Activated naive CD8-positive, alpha-beta T cell treated with anti-CD3 and anti-CD28 coated beads, Interleukin-2, amount 10 ng/mL, durations not matched to agents 7 days and 5 days (primary cell): ENCODE results near the gene HACE1. TPM values are rescaled to one million over a fixed set of nuclear protein-coding genes. Genes with fewer than 3 reads are reported as not detected.

ENCODE experiments used
- ATAC-seq: fragments of 150-1000 bp; cut with Tn5 transposase; one replicate; pipeline ENCODE4 v1.10.0; 2021; ENCODE audit warnings: low read depth, moderate library complexity
- POLR2A ChIA-PET: fragments of 350-600 bp; sonication (Branson Sonifier 250); formaldehyde crosslinking; loops from one replicate; lab custom pipeline; 2021; ENCODE audit warnings: antibody characterized with exemption; lab: Charles Lee
- DNase-seq: peaks from one replicate; pipeline ENCODE4 v3.0.0; 2021
- H3K27ac Mint-ChIP-seq: one replicate; pipeline ENCODE4 v1.8.0; 2022; ENCODE audit warnings: mild to moderate bottlenecking, mixed read lengths
- H3K27me3 Mint-ChIP-seq: one replicate; pipeline ENCODE4 v1.8.0; 2022; ENCODE audit warnings: mild to moderate bottlenecking, moderate library complexity, mixed read lengths
- H3K36me3 Mint-ChIP-seq: one replicate; pipeline ENCODE4 v1.8.0; 2021; ENCODE audit warnings: mild to moderate bottlenecking, mixed read lengths
- H3K4me1 Mint-ChIP-seq: one replicate; pipeline ENCODE4 v1.8.0; 2021; ENCODE audit warnings: mixed read lengths
- H3K4me3 Mint-ChIP-seq: one replicate; pipeline ENCODE4 v1.8.0; 2022; ENCODE audit warnings: mild to moderate bottlenecking, moderate library complexity, mixed read lengths
- H3K9me3 Mint-ChIP-seq: one replicate; pipeline ENCODE4 v1.8.0; 2021; ENCODE audit warnings: mixed read lengths
- total RNA-seq, 2 experiments: library from RNA; stranded (reverse); gene quantifications; one replicate each; pipeline ENCODE4 v1.2.3, GENCODE V29; 2021

HACE1 gene
- total RNA-seq, 2 experiments from 2014 or later, result 19.3 to 20.5 TPM

DNA sequence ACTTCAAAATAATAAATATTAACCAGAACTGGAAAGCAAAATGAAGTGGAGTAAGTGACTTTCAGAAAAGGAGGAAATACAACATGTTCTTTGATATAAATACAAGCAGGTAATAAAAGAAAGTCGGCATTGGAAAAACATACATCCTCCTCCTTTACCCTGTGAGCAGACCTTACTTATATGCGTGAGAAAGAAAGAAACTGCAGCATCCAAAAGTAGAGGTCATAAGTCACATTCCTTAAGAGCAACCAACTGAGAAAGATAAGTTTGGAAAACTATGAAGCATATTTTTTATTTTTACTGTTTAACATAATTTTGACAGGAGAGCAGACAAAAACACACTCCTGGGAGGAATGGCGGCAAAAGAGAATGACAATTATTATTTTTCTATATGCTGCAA lies 155.5 kb downstream of the HACE1 start:
- ATAC-seq (no peak), DNase-seq (no peak)
- POLR2A ChIA-PET, result no interaction called here
- Mint-ChIP-seq H3K27me3 (no peaks in the 10 kb centered on the region), H3K4me3 (no peak overlapping the region), H3K4me1 (peaks cover 25% of the 10 kb centered on the region), H3K27ac (no peak overlapping the region), H3K9me3 (peaks cover 3% of the 10 kb centered on the region), H3K36me3 (peaks cover 12% of the 10 kb centered on the region)

DNA sequence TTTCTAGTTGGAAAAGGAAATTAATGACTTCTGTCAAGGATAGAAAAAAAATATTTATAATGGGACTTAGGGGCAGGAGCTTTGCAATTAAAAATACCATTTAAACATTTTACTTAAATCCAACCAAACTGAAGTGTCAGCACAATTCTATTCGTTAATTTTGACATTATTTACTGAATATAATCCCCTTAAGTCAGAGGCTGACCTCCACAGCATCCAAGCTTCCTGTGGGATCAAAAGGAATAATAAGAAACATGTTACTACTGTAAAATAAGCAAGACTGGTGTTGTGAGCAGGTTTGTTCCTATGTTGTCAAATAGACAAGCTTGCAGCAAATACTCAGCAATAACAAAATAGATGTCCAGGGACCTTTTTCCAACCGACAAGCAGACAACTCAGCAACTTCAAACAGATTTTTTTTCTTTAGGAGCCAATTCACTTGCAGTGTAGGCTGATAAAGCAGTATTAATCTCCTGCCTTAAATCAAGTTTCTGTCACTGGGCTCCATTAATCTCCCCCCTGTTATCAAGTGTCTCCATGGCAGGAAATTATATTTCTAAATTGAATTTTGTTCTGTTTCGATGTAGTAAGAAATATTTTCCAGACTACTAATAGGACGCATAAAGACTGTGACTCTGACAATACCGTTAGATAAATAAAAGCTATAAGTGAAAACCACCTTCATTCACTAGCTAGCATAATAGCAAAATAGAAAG lies 157.4 kb downstream of the HACE1 start:
- POLR2A ChIA-PET, result no interaction called here

DNA sequence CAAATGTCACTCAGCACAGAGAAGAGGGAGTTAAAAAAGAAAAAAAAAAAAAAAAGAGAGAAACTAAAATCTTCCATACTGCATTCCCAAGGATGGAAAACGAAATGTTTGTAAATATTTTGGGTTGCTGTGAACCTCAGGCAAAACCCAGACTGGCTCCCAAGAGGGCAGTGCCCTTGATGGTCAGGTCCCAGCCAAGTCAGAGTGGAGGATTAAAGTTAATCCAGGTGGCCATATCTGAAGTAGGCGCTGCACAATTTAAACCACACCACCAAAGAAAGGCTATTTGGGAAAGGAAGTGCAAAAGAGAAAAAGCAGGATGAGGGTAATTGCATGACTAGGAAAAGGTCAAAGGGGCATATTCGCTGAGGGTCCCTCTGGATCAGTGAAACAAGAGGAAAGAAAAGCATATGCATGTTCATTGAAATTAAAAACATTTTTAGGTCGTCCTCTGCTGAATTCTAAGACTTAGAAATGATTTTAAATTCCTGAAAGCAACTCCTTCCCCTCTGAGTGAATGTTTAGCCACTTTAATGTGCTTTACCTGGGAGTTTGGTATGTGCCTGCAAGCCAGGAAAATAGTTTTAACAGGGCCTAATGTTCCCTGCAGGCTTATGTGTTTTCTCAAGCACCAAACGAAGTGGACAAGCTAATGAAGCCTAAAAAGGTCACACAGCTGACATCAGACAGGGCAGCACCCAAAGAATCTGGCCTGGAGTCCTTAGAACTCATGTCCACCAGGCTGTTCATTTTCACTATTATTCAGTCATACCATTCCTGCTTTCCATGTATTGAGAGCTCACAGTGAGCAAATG lies 159.1 kb downstream of the HACE1 start:
- H3K27me3 Mint-ChIP-seq, result peaks cover 2% of the 10 kb centered on the region
- DNase-seq (no peak), ATAC-seq (no peak)
- H3K9me3 Mint-ChIP-seq, result peaks cover 2% of the 10 kb centered on the region
- POLR2A ChIA-PET, result no interaction called here
- H3K4me1 Mint-ChIP-seq, result peaks cover 20% of the 10 kb centered on the region
- H3K4me3 Mint-ChIP-seq, result no peak overlapping the region
- no peaks in the 10 kb centered on the region for H3K36me3 Mint-ChIP-seq
- H3K27ac Mint-ChIP-seq, result no peak overlapping the region

More for the DNA sequence above, 157.4 kb downstream of the HACE1 start:
- peaks cover 3% of the 10 kb centered on the region for H3K9me3 Mint-ChIP-seq
- H3K27ac Mint-ChIP-seq, result no peak overlapping the region
- peaks cover 2% of the 10 kb centered on the region for H3K27me3 Mint-ChIP-seq
- H3K36me3 Mint-ChIP-seq, result peaks cover 7% of the 10 kb centered on the region
- H3K4me1 Mint-ChIP-seq, result peaks cover 25% of the 10 kb centered on the region
- ATAC-seq (no peak), DNase-seq (no peak)
- H3K4me3 Mint-ChIP-seq, result no peak overlapping the region

- Mint-ChIP-seq H3K9me3 (peaks cover 2% of the 10 kb centered on the region), H3K36me3 (no peaks in the 10 kb centered on the region), H3K27me3 (peaks cover 2% of the 10 kb centered on the region), H3K27ac (no peak overlapping the region), H3K4me3 (no peak overlapping the region), H3K4me1 (peaks cover 12% of the 10 kb centered on the region)
- DNase-seq (no peak), ATAC-seq (no peak)
- POLR2A ChIA-PET, result no interaction called here
Observed at GRCh38 chr6:104699593-104700329, 160.0 kb downstream of the HACE1 start.

DNA sequence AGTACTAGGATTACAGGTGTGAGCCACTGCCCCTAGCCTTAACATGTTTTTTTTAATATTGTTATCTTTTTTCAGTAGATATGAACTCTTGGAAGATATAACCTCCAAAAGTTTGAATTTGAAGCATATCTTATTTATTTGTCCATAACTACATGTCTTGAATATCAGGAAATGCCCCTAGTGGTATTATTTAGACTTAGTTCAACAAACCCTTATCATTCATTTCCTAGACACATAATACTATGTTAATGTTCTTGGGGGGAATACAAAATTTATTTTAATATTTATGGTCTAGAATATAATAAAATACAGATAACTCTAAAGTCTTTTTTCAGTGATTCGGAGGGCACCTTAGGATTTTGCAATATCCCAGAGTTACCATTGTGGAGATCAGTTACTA lies 160.7 kb downstream of the HACE1 start:
- no peak for DNase-seq
- POLR2A ChIA-PET, result no interaction called here
- Mint-ChIP-seq H3K27me3 (peaks cover 2% of the 10 kb centered on the region), H3K4me1 (peaks cover 4% of the 10 kb centered on the region), H3K36me3 (no peaks in the 10 kb centered on the region), H3K27ac (no peak overlapping the region), H3K9me3 (peaks cover 2% of the 10 kb centered on the region), H3K4me3 (no peak overlapping the region)
- ATAC-seq, result no peak

- no peak overlapping the region for H3K27ac Mint-ChIP-seq
Observed at GRCh38 chr6:104692008-104692407, 167.7 kb downstream of the HACE1 start.

GRCh38 chr6:104689551-104690205 lies 170.0 kb downstream of the HACE1 start:
- no peaks in the 10 kb centered on the region for H3K36me3 Mint-ChIP-seq
- H3K9me3 Mint-ChIP-seq, result no peaks in the 10 kb centered on the region
- ATAC-seq (no peak), DNase-seq (no peak)
- no peak overlapping the region for H3K4me3 Mint-ChIP-seq
- H3K27me3 Mint-ChIP-seq, result peaks cover 1% of the 10 kb centered on the region
- POLR2A ChIA-PET, result no interaction called here
- peaks cover 4% of the 10 kb centered on the region for H3K4me1 Mint-ChIP-seq
- H3K27ac Mint-ChIP-seq, result no peak overlapping the region

More at GRCh38 chr6:104692008-104692407, 167.7 kb downstream of the HACE1 start:
- POLR2A ChIA-PET, result no interaction called here
- Mint-ChIP-seq H3K4me3 (no peak overlapping the region), H3K9me3 (no peaks in the 10 kb centered on the region), H3K36me3 (no peaks in the 10 kb centered on the region), H3K27me3 (peaks cover 1% of the 10 kb centered on the region), H3K4me1 (peaks cover 4% of the 10 kb centered on the region)
- ATAC-seq (no peak), DNase-seq (no peak)

DNA sequence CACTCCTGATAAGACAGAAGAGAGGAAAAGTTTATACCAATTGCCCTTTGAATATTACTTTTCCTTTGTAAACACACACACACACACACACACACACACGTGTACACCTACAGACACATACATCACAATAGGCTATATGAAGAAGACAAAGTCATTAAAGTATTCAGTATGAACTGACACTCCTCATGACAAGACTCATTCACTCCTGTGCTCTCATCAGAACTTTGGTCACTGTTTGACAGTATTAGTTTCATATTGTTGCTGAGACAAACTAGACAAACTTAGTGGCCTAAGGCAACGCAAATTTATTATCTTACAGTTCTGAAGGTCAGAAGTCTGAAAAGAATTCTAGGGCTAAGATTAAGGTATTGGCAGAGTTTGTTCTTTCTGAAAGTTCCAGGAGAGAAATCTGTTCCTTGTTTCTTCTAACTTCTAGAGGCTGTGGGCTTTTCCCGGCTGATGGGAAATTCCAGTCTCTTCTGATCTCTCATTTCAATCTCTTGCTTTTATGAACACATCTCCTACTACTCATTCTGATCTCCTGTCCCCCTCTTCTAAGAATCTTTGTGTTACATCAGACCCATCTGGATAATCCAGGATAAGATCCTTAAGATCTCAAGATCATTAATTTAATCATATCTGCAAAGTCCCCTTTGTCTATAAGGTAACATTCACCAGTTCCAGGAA lies 171.3 kb downstream of the HACE1 start:
- Mint-ChIP-seq H3K4me1 (peaks cover 4% of the 10 kb centered on the region), H3K27me3 (peaks cover 1% of the 10 kb centered on the region), H3K4me3 (no peak overlapping the region), H3K36me3 (no peaks in the 10 kb centered on the region), H3K27ac (no peak overlapping the region), H3K9me3 (no peaks in the 10 kb centered on the region)
- DNase-seq (no peak), ATAC-seq (no peak)
- POLR2A ChIA-PET, result no interaction called here

GRCh38 chr6:104686550-104687175 lies 173.1 kb downstream of the HACE1 start:
- Mint-ChIP-seq H3K4me1 (peaks cover 6% of the 10 kb centered on the region), H3K36me3 (no peaks in the 10 kb centered on the region), H3K27ac (no peak overlapping the region), H3K4me3 (no peak overlapping the region), H3K27me3 (peaks cover under 1% of the 10 kb centered on the region), H3K9me3 (no peaks in the 10 kb centered on the region)
- no peak for DNase-seq
- POLR2A ChIA-PET, result no interaction called here
- no peak for ATAC-seq

DNA sequence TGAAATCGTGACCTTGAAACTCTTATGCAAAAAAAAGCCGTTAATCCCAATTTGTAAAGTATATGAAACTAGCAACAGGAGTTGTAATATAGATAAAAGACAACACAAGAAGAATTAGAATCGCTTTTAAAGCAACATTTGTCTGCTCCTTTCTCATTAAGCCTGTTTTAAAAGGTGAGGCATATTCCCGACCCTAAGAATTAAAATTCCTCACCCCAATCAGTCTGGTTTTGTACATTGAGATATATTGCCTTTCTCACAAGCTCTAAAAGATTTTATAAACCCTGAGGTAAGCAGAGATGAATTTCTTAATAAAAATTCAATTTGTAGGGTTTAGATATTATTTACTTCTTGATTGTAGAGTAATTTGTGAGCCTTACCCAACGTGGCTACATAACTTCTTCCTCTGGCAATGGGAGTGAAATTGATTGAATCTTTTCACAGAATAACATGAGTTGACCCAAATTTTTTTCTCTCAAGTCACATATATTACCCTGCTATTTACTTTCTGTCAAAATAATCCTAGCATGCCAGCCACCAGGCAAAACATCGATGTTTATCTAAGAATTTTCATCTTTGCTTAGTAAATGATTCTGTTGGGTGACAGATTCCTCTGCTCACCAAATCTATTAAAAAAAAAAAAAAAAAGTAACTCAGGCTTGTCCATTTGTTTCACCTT lies 173.7 kb downstream of the HACE1 start:
- H3K27ac Mint-ChIP-seq, result no peak overlapping the region
- ATAC-seq (no peak), DNase-seq (no peak)
- H3K27me3 Mint-ChIP-seq, result no peaks in the 10 kb centered on the region
- POLR2A ChIA-PET, result no interaction called here
- no peaks in the 10 kb centered on the region for H3K9me3 Mint-ChIP-seq
- H3K36me3 Mint-ChIP-seq, result no peaks in the 10 kb centered on the region
- H3K4me1 Mint-ChIP-seq, result peaks cover 6% of the 10 kb centered on the region
- H3K4me3 Mint-ChIP-seq, result no peak overlapping the region

GRCh38 chr6:104684911-104685415 lies 174.8 kb downstream of the HACE1 start:
- DNase-seq (no peak), ATAC-seq (no peak)
- H3K36me3 Mint-ChIP-seq, result no peaks in the 10 kb centered on the region
- POLR2A ChIA-PET, result no interaction called here
- peaks cover 6% of the 10 kb centered on the region for H3K4me1 Mint-ChIP-seq
- no peak overlapping the region for H3K4me3 Mint-ChIP-seq
- H3K9me3 Mint-ChIP-seq, result no peaks in the 10 kb centered on the region
- no peaks in the 10 kb centered on the region for H3K27me3 Mint-ChIP-seq
- H3K27ac Mint-ChIP-seq, result no peak overlapping the region

GRCh38 chr6:104683809-104684208 lies 175.9 kb downstream of the HACE1 start:
- DNase-seq (no peak), ATAC-seq (no peak)
- Mint-ChIP-seq H3K36me3 (no peaks in the 10 kb centered on the region), H3K4me3 (no peak overlapping the region), H3K4me1 (peaks cover 6% of the 10 kb centered on the region), H3K9me3 (no peaks in the 10 kb centered on the region), H3K27ac (no peak overlapping the region), H3K27me3 (no peaks in the 10 kb centered on the region)
- POLR2A ChIA-PET, result no interaction called here
